Right kidney (tissue), 9 donors: ENCODE data around the gene TIGD7.

ENCODE experiments used
- DNase-seq: peaks from one replicate; pipeline ENCODE4 v3.0.0-alpha.2; 2016
- long read RNA-seq, 8 donors: transcript quantifications; one replicate each; lab custom pipeline, GENCODE V29; 2026

Gene TIGD7
- long read RNA-seq, donor 1, partial matches to known transcripts, result 0 of 5 reads
- long read RNA-seq, donor 1, other reads (novel, unspliced or antisense), result 0 of 5 reads
- long read RNA-seq, donor 2, partial matches to known transcripts, result 0 of 4 reads
- long read RNA-seq, donor 2, other reads (novel, unspliced or antisense), result 0 of 4 reads
- long read RNA-seq, donor 3, partial matches to known transcripts, result 0 of 1 reads
- long read RNA-seq, donor 3, other reads (novel, unspliced or antisense), result 0 of 1 reads
- long read RNA-seq, donor 4, partial matches to known transcripts, result 0 of 3 reads
- long read RNA-seq, donor 4, other reads (novel, unspliced or antisense), result 0 of 3 reads
- long read RNA-seq, donor 5, transcript TIGD7-201 (2 exons, 3,612 nt), result major isoform, 5 of 5 reads
- long read RNA-seq, donor 5, partial matches to known transcripts, result 0 of 5 reads
- long read RNA-seq, donor 5, other reads (novel, unspliced or antisense), result 0 of 5 reads
- long read RNA-seq, donor 6, transcript TIGD7-201 (2 exons, 3,612 nt), result major isoform, 7 of 7 reads
- long read RNA-seq, donor 6, partial matches to known transcripts, result 0 of 7 reads
- long read RNA-seq, donor 6, other reads (novel, unspliced or antisense), result 0 of 7 reads
- long read RNA-seq, donor 7, result 0 reads
- long read RNA-seq, donor 8, transcript TIGD7-201 (2 exons, 3,612 nt), result major isoform, 5 of 5 reads
- long read RNA-seq, donor 8, partial matches to known transcripts, result 0 of 5 reads
- long read RNA-seq, donor 8, other reads (novel, unspliced or antisense), result 0 of 5 reads

- peak; percentile 99 for DNase-seq
These were observed at the start of gene TIGD7, which contains the start of gene ZNF75A for GRCh38 chr16:3305109-3306068. TSS of gene TIGD7 (minus strand) at chr16:3305430. CDS start at chr16:3300614, 4,816 bp downstream. TSS of gene ZNF75A (plus strand) at chr16:3305497. CDS start at chr16:3308429, 2,932 bp downstream.

- DNase-seq, result no peak
These were observed 43.9 kb upstream of the TIGD7 start for GRCh38 chr16:3349175-3349574.

- no peak for DNase-seq
These were observed 43.4 kb upstream of the TIGD7 start for GRCh38 chr16:3348547-3349167.

GRCh38 chr16:3347586-3347985 lies 42.4 kb upstream of the TIGD7 start:
- DNase-seq, result no peak

- no peak for DNase-seq
These were observed 40.8 kb upstream of the TIGD7 start for GRCh38 chr16:3346041-3346440.

GRCh38 chr16:3328643-3329042 lies 23.4 kb upstream of the TIGD7 start:
- no peak for DNase-seq

GRCh38 chr16:3328104-3328503 lies 22.9 kb upstream of the TIGD7 start:
- no peak for DNase-seq

GRCh38 chr16:3327514-3327913 lies 22.3 kb upstream of the TIGD7 start:
- DNase-seq, result no peak

GRCh38 chr16:3321816-3322215 lies 16.6 kb upstream of the TIGD7 start:
- DNase-seq, result no peak

- no peak for DNase-seq
These were observed 12.2 kb upstream of the TIGD7 start for GRCh38 chr16:3317315-3317999.

- DNase-seq, result no peak
These were observed 6.3 kb upstream of the TIGD7 start for GRCh38 chr16:3311496-3311895.

- no peak for DNase-seq
These were observed 848 bp upstream of the TIGD7 start for GRCh38 chr16:3306078-3306477.

GRCh38 chr16:3304370-3304769 lies 860 bp downstream of the TIGD7 start:
- DNase-seq, result no peak

GRCh38 chr16:3295783-3296182 lies 9.4 kb downstream of the TIGD7 start:
- no peak for DNase-seq

GRCh38 chr16:3295209-3295608 lies 10.0 kb downstream of the TIGD7 start:
- DNase-seq, result no peak

GRCh38 chr16:3292604-3293003 lies 12.6 kb downstream of the TIGD7 start:
- DNase-seq, result no peak

- no peak for DNase-seq
These were observed 15.1 kb downstream of the TIGD7 start for GRCh38 chr16:3289998-3290673.

GRCh38 chr16:3285131-3285530 lies 20.1 kb downstream of the TIGD7 start:
- no peak for DNase-seq

GRCh38 chr16:3283543-3284447 lies 21.4 kb downstream of the TIGD7 start:
- DNase-seq, result no peak
